ENCODE results near the gene CNGA2.

The CNGA2 gene

DNA sequence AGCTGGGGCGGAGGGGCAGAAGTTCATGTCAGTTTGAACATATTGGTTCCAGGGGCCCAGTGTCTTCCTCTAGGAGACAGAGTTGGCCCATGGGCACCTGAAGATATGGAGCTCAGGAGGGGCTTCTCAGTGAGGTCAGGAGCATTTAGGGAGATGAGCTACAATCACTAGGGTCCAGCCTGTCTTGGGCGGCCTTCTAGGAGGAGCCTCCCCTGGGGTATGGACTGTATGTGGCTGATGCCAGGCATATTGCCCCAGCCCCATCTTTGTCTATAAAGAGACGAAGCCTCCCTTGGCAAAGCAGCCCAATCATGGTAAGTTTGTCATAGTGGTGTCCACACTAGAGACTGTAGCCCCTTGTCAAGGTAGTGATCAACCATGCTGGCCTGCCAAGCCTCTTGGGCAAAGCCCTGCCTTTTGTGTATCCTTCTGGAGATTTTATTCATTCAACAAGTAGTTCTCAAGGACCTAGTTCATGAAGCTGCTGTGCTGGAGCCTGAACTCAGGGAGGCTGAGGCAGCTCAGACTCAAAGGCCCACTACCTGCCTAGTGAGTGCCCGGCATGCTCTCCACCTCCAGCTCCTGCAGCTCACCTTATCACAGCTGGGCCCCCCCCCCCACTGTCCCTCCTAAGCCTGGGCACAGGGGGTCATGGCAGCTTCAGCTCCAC lies 5.4 kb upstream of the CNGA2 start:
- TF ChIP-seq, protein P1, sequence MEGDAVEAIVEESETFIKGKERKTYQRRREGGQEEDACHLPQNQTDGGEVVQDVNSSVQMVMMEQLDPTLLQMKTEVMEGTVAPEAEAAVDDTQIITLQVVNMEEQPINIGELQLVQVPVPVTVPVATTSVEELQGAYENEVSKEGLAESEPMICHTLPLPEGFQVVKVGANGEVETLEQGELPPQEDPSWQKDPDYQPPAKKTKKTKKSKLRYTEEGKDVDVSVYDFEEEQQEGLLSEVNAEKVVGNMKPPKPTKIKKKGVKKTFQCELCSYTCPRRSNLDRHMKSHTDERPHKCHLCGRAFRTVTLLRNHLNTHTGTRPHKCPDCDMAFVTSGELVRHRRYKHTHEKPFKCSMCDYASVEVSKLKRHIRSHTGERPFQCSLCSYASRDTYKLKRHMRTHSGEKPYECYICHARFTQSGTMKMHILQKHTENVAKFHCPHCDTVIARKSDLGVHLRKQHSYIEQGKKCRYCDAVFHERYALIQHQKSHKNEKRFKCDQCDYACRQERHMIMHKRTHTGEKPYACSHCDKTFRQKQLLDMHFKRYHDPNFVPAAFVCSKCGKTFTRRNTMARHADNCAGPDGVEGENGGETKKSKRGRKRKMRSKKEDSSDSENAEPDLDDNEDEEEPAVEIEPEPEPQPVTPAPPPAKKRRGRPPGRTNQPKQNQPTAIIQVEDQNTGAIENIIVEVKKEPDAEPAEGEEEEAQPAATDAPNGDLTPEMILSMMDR (IDR thresholded peaks at IDR 0.05; ENCODE audit: low read depth, low read length): no peak
- DNase-seq (ENCODE audit: low read depth in 2 of 2): no peak
- H3K4me3 ChIP-seq (replicated peaks in 1 of 2; ENCODE audit: low read depth in 2 of 2, low read length in 2 of 2): no peak overlapping the region

DNA sequence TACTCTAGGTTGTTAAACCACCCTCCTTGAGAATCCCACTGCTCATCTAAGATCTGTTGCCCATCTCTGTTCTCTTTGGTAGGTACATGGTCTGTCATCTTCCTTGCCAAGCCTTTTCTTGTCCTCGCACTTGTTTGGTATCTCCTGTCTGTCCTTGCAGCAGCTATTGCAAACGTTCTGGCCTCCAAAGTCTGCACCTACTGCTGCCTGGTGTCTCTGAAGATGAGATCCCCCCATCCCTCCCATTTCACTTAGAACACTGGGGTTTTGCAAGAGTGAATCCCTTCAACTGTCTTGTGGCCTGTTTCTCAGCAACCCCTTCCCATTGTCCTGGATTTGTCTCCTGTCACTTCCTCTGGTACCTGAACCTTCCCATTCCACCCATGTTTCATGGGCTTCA lies 673 bp downstream of the CNGA2 start:
- no peak overlapping the region for H3K4me3 ChIP-seq (replicated peaks in 1 of 2; ENCODE audit: low read depth in 2 of 2, low read length in 2 of 2)
- no peak for DNase-seq (ENCODE audit: low read depth in 2 of 2)
- TF ChIP-seq, protein P1 (IDR thresholded peaks at IDR 0.05; ENCODE audit: low read depth, low read length): no peak

DNA sequence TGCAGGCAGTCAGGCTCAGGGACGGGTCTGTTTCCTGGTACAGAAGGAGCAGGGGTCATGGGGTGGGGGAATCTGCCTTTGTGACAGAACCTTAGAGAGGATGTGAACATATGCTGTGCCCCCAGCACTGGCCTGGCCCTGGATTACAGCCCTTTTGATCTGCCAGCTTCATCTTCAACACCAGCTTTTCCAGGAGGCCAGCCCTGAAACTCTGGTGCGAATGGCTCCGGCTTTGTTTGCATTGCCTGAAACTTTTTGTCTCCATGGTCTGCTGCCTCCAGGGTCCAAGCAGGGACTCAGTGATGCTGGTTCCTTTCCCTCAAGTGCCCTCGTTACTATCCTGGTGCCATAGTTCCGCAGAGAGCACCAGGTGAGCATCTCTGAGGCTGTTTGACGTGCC lies 2.1 kb downstream of the CNGA2 start:
- H3K4me3 ChIP-seq (replicated peaks in 1 of 2; ENCODE audit: low read depth in 2 of 2, low read length in 2 of 2): no peak overlapping the region
- no peak for DNase-seq (ENCODE audit: low read depth in 2 of 2)
- TF ChIP-seq, protein P1 (IDR thresholded peaks at IDR 0.05; ENCODE audit: low read depth, low read length): no peak

DNA sequence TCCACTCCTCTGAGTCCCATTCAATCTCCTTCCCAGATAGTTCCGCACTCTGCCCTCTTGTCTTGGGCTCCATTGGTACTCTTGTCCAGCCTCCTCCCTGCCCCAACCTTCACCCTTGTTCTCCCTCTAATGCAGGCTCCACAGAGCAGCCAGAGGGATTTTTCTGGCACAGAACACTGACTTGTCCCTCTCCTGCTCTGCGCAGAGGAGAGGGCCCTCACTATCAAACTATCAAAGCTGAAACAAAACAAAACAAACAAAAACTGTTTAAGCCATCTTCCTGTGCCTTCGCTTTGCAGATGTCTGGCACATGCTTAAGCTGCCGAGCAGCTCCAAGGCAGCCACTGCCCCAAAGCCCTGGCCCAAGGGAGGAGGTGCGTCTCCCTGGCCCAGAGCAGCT lies 2.9 kb downstream of the CNGA2 start:
- no peak for DNase-seq (ENCODE audit: low read depth in 2 of 2)
- TF ChIP-seq, protein P1 (IDR thresholded peaks at IDR 0.05; ENCODE audit: low read depth, low read length): no peak
- H3K4me3 ChIP-seq (replicated peaks in 1 of 2; ENCODE audit: low read depth in 2 of 2, low read length in 2 of 2): no peak overlapping the region

DNA sequence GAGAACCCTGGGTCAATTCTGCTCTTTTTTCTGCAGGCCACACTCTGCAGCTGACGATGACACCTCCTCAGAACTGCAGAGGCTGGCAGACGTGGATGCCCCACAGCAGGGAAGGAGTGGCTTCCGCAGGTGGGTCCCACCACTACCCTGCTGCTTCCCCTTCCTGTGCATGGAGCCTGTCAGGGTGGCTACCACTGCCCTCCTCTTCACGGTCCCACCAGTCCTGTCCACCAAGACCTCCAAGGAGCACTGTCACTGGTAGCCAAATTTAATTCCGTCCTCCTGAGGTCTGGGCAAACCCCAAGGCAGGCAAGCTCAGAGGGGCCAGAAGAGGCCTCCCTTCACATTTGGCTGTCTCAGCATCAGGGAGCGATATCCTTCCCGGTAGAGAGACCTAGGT lies 4.2 kb downstream of the CNGA2 start:
- no peak for DNase-seq (ENCODE audit: low read depth in 2 of 2)
- TF ChIP-seq, protein P1 (IDR thresholded peaks at IDR 0.05; ENCODE audit: low read depth, low read length): no peak
- no peak overlapping the region for H3K4me3 ChIP-seq (replicated peaks in 1 of 2; ENCODE audit: low read depth in 2 of 2, low read length in 2 of 2)

DNA sequence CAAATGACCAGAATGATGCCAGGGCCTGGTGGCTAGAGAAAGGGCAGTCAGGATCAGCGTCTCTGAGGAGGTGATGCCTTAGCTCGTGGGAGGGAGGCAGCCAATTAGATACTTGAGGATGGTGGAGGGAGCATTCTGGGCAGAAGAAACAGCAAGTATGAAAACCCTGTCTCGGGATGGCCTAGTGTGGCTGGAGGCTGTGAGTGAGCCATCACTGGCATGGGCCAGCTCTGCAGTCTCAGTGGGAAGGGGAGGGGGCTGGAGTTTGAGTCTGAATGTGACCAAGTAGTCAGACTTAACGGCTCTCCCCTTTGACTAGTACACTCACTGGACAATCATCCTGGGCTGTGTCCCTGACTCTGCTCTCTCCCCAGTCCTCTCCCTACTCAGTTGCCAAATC lies 7.1 kb downstream of the CNGA2 start:
- no peak for DNase-seq (ENCODE audit: low read depth in 2 of 2)
- no peak overlapping the region for H3K4me3 ChIP-seq (replicated peaks in 1 of 2; ENCODE audit: low read depth in 2 of 2, low read length in 2 of 2)
- TF ChIP-seq, protein P1 (IDR thresholded peaks at IDR 0.05; ENCODE audit: low read depth, low read length): no peak

DNA sequence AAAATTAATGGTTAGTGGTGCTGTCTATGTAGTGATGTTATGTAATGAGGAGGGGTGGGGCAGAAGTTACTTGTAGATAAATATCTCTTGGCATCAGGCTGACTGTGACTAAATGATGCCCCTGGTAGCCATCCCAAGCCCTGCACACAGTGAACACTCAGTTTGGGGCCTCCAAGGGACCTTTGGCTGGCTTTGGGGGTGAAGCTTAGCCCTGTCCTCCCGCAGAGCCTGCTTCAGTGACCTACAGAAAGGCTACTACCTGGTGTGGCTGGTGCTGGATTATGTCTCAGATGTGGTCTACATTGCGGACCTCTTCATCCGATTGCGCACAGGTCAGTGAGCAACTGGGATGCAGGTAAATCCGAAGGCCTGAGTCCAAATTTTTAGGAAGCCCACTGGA lies 7.8 kb downstream of the CNGA2 start:
- TF ChIP-seq, protein P1 (IDR thresholded peaks at IDR 0.05; ENCODE audit: low read depth, low read length): no peak
- H3K4me3 ChIP-seq (replicated peaks in 1 of 2; ENCODE audit: low read depth in 2 of 2, low read length in 2 of 2): no peak overlapping the region
- DNase-seq (ENCODE audit: low read depth in 2 of 2): no peak
